Adrenal gland (tissue), 5 donors: Measurements from ENCODE around the gene PPIL4.

Source experiments
- POLR2A ChIP-seq, 2 donors: fragments of 450-650 bp; IDR thresholded peaks; one replicate each; pipeline ENCODE4 v1.6.1; 2017; ENCODE audit warnings: antibody characterized with exemption in 2 of 2, mild to moderate bottlenecking in 2 of 2, moderate library complexity in 1 of 2
- TF ChIP-seq, protein P1 (sequence below), 6 experiments: fragments of 450-650 bp in 4 of 6; fragments of 200-600 bp in 2 of 6; sonication (generic) in 1 of 6; IDR thresholded peaks; 1 replicate in 5 of 6; 2 replicates in 1 of 6; pipeline versions ENCODE4 v1.5.1 to v1.8.0; 2016 to 2021; ENCODE audit warnings: antibody characterized with exemption in 6 of 6, mild to moderate bottlenecking in 2 of 6, moderate library complexity in 1 of 6
- donor health status: DM: no; HTN: no; CAD: no.

DNA sequence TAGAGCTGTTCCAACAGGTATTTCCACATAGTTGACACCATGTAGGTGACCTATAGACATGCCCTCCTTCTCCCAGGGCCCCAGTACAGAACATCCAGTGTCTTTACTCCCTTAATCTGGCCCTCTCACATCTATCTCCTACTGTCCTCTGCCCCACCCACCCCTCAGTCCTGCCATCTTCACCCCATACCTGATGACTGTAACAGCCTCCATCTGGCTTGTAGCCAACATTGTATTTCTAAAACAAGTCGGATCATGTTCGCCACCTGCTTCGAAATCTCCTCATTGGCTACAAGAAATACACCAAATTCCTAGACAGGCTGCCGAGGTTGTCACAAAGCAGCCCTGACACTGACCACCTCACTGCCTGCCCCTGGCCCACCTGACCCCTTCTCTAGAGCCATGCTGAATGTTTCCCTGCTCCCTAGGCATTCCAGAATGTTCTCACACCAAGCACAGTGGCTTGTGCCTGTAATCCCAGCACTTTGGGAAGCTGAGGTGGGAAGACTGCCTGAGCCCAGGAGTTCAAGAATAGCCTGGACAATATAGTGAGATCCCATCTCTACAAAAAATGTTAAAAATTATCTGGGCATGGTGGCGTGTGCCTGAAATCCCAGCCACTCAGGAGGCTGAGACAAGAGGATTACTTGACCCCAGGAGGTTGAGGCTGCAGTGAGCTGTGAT is 67.1 kb downstream of the PPIL4 start:
- TF ChIP-seq, protein P1, sequence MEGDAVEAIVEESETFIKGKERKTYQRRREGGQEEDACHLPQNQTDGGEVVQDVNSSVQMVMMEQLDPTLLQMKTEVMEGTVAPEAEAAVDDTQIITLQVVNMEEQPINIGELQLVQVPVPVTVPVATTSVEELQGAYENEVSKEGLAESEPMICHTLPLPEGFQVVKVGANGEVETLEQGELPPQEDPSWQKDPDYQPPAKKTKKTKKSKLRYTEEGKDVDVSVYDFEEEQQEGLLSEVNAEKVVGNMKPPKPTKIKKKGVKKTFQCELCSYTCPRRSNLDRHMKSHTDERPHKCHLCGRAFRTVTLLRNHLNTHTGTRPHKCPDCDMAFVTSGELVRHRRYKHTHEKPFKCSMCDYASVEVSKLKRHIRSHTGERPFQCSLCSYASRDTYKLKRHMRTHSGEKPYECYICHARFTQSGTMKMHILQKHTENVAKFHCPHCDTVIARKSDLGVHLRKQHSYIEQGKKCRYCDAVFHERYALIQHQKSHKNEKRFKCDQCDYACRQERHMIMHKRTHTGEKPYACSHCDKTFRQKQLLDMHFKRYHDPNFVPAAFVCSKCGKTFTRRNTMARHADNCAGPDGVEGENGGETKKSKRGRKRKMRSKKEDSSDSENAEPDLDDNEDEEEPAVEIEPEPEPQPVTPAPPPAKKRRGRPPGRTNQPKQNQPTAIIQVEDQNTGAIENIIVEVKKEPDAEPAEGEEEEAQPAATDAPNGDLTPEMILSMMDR (IDR thresholded peaks at IDR 0.05) = no peak
- TF ChIP-seq POLR2A (IDR thresholded peaks at IDR 0.05) = no peak
